Measurements from ENCODE around the gene ADORA1.

DNA sequence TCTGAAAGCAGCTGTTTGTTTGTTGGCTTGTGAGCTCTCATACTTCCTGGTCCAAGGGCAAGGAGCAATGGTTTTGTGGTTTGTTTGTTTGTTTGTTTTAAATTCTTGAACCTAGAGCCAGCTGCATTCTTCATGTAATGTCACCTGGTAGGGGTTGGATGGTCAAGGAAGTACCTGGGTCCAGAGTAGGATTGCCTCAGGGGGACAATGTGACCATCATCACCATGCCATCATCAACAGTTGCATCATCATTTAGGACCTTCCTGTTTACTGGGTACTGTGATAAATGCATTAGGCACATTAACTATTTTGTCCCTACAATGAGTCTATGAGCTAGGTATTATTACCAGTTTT is 27.0 kb upstream of the ADORA1 start:
- TF ChIP-seq, protein P1, sequence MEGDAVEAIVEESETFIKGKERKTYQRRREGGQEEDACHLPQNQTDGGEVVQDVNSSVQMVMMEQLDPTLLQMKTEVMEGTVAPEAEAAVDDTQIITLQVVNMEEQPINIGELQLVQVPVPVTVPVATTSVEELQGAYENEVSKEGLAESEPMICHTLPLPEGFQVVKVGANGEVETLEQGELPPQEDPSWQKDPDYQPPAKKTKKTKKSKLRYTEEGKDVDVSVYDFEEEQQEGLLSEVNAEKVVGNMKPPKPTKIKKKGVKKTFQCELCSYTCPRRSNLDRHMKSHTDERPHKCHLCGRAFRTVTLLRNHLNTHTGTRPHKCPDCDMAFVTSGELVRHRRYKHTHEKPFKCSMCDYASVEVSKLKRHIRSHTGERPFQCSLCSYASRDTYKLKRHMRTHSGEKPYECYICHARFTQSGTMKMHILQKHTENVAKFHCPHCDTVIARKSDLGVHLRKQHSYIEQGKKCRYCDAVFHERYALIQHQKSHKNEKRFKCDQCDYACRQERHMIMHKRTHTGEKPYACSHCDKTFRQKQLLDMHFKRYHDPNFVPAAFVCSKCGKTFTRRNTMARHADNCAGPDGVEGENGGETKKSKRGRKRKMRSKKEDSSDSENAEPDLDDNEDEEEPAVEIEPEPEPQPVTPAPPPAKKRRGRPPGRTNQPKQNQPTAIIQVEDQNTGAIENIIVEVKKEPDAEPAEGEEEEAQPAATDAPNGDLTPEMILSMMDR (IDR thresholded peaks at IDR 0.05; ENCODE audit: low read length), result no peak
- TF ChIP-seq EZH2 (optimal IDR thresholded peaks at IDR 0.05; ENCODE audit: low read depth, low read length), result no peak

All from MM.1S (cell line).